Esophagus muscularis mucosa (tissue), 4 donors: ENCODE measurements around the gene TAF6. TPM values are rescaled to one million over a fixed set of nuclear protein-coding genes. Genes with fewer than 3 reads are reported as not detected.

ENCODE experiments used
- DNase-seq: peaks from one replicate; pipeline ENCODE4 v3.0.0-alpha.2; 2017; ENCODE audit errors: extremely low spot score
- H3K27ac ChIP-seq, 4 donors: fragments of 200-600 bp; sonication (generic); replicated peaks in 1 of 4; 1 replicate in 3 of 4; 2 replicates in 1 of 4; pipeline ENCODE4 v1.5.1; 2016 to 2019; ENCODE audit warnings: mild to moderate bottlenecking in 1 of 4
- H3K27me3 ChIP-seq, 4 donors: fragments of 200-600 bp; sonication (generic); one replicate each; pipeline versions ENCODE4 v1.5.1 to v1.6.0; 2016 to 2019
- H3K36me3 ChIP-seq, 4 donors: fragments of 200-600 bp; sonication (generic); one replicate each; pipeline ENCODE4 v1.5.1; 2016 to 2019
- H3K4me1 ChIP-seq, 4 donors: fragments of 200-600 bp; sonication (generic); one replicate each; pipeline ENCODE4 v1.5.1; 2016 to 2019
- H3K4me3 ChIP-seq, 4 donors: fragments of 200-600 bp; sonication (generic); 1 replicate in 2 of 4; 2 replicates in 2 of 4; pipeline ENCODE4 v1.5.1; 2016 to 2019; ENCODE audit warnings: mild to moderate bottlenecking in 4 of 4, moderate library complexity in 1 of 4
- H3K9me3 ChIP-seq, 4 donors: fragments of 200-600 bp; sonication (generic); 1 replicate in 3 of 4; 2 replicates in 1 of 4; pipeline ENCODE4 v1.5.1; 2016 to 2019
- EP300 ChIP-seq: sonication (generic); formaldehyde crosslinking; IDR thresholded peaks from one replicate; pipeline ENCODE4 v1.6.1; 2017; ENCODE audit warnings: antibody characterized with exemption
- POLR2A ChIP-seq: fragments of 450-650 bp; IDR thresholded peaks from one replicate; pipeline ENCODE4 v1.6.1; 2017; ENCODE audit warnings: antibody characterized with exemption, moderate library complexity, mild to moderate bottlenecking, low read depth
- POLR2AphosphoS5 ChIP-seq, 2 donors: sonication (generic); formaldehyde crosslinking; IDR thresholded peaks; one replicate each; pipeline ENCODE4 v1.6.1; 2017; ENCODE audit warnings: antibody characterized with exemption in 2 of 2
- WGBS: methylation state at CpG from one replicate; pipeline ENCODE4 v1.1.5; 2018; 5-methylcytosine and 5-hydroxymethylcytosine counted together
- intact Hi-C: fragments of 100-400 bp; cut with DNase I; formaldehyde crosslinking; loops from one replicate; pipeline ENCODE4 v1.15.1; 2023
- total RNA-seq, 4 donors: library from RNA; depleted of rRNA; stranded (reverse); fragments of >200 nt; gene quantifications; one replicate each; pipeline versions ENCODE4 v1.1.0 to v1.2.1, GENCODE V29; 2016
- TF ChIP-seq, protein P1 (sequence below), 3 experiments: fragments of 200-600 bp in 2 of 3; fragments of 450-650 bp in 1 of 3; sonication (generic) in 2 of 3; IDR thresholded peaks; one replicate each; pipeline ENCODE4 v1.5.1; 2017 to 2019; ENCODE audit warnings: antibody characterized with exemption in 3 of 3, mild to moderate bottlenecking in 2 of 3, moderate library complexity in 1 of 3

The TAF6 gene
- total RNA-seq, 4 donors from 2014 or later: 48.5 to 92.1 (median 77.8) TPM

DNA sequence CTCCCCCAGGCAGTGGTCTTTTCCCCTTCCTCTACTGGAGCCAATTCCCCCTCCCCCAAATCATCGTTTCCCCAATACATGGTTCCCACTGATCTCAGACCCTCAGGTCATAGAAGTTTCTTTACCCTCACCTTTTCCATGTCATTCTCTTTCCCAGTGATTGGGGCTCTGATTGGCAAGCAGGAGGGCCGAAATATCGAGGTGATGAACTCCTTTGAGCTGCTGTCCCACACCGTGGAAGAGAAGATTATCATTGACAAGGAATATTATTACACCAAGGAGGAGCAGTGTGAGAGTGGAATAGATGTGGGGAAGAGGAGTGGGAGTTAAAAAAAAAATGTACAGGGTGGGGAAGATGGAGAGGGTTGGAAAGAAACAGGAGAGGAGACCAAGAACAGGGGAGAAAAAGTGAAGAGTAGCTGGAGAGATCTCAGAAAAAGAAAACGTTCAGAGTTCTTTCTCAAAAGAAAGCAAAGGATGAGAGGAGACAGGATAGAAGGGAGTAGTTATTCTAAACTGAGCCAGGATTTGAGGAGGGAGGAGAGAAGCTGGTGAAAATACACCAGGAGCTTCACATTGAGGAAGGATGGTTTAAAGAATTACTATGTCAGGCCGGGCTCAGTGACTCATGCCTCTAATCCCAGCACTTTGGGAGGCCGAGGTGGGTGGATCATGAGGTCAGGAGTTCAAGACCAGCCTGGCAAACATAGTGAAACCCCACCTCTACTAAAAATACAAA is 29.5 kb downstream of the TAF6 start:
- 35% methylated on average over 7 of the region's 7 CpGs for WGBS
- peak overlapping the region; percentile 84 to 91 (median 90) for H3K27ac ChIP-seq
- peaks cover 0 to 5% (median 0%) of the 10 kb centered on the region in 4 donors for H3K27me3 ChIP-seq
- peaks cover 18 to 50% (median 41%) of the 10 kb centered on the region in 4 donors for H3K4me1 ChIP-seq
- DNase-seq: no peak
- peak overlapping the region; percentile 71 to 98 (median 90) for H3K4me3 ChIP-seq
- intact Hi-C loops: loop anchor here (10.0 kb wide), 2 partner anchors 95 to 175 kb away; partner anchors contain the start of gene TRIM4
- TF ChIP-seq POLR2AphosphoS5 (IDR thresholded peaks at IDR 0.05) (no peak), POLR2A (no peak), EP300 (no peak)
- TF ChIP-seq, protein P1, sequence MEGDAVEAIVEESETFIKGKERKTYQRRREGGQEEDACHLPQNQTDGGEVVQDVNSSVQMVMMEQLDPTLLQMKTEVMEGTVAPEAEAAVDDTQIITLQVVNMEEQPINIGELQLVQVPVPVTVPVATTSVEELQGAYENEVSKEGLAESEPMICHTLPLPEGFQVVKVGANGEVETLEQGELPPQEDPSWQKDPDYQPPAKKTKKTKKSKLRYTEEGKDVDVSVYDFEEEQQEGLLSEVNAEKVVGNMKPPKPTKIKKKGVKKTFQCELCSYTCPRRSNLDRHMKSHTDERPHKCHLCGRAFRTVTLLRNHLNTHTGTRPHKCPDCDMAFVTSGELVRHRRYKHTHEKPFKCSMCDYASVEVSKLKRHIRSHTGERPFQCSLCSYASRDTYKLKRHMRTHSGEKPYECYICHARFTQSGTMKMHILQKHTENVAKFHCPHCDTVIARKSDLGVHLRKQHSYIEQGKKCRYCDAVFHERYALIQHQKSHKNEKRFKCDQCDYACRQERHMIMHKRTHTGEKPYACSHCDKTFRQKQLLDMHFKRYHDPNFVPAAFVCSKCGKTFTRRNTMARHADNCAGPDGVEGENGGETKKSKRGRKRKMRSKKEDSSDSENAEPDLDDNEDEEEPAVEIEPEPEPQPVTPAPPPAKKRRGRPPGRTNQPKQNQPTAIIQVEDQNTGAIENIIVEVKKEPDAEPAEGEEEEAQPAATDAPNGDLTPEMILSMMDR (IDR thresholded peaks at IDR 0.05): no peak
- H3K36me3 ChIP-seq: peaks cover 34 to 48% (median 46%) of the 10 kb centered on the region in 4 donors
- H3K9me3 ChIP-seq: no peaks in the 10 kb centered on the region

DNA sequence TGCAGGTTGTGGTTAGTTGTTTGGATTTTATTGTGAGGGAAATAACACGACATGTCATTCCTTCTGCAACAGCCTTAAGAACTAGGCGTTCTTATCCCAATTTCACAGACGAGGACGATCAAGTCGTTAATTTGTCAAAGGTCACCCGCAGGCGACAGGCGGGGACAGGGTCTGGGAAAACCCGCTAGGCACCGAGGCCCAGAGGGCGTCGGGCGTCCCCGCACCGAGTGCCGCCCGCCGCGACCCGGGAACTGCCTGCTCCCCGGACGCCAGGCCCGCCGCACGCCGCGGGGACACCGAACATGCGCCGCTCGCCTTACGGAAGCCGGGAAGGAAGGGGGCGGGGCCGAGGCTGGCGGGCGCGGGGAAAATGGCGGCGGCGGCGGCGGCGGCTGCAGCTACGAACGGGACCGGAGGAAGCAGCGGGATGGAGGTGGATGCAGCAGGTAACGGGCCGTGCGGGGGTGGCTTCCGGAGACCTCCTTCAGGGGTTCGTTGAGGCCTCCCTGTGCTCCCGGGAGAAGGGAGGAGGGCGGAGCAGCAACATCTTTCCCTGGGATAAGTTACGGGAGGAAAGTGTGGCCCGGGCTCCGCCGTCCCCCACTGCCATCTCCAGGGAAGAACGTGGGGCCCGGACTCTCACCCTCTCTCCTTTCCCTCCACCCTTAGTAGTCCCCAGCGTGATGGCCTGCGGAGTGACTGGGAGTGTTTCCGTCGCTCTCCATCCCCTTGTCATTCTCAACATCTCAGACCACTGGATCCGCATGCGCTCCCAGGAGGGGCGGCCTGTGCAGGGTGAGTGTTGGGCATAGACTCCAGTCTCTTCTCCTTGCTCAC is 30.3 kb downstream of the TAF6 start, which contains the start of gene COPS6:
COPS6 (plus strand) TSS at position 349 of the 837 bp plus-strand sequence; CDS start at position 371, 22 bp downstream.
- DNase-seq: peak; percentile 96
- WGBS: under 1% methylated on average over 17 of the region's 68 CpGs
- H3K27me3 ChIP-seq: peaks cover 0 to 5% (median 0%) of the 10 kb centered on the region in 4 donors
- peak within 1 kb of the TSS; percentile 71 to 98 (median 90) for H3K4me3 ChIP-seq
- peaks cover 30 to 40% (median 38%) of the 10 kb centered on the region in 4 donors for H3K36me3 ChIP-seq
- peaks cover 18 to 46% (median 39%) of the 10 kb centered on the region in 4 donors for H3K4me1 ChIP-seq
- intact Hi-C loops: loop anchor here (10.0 kb wide), 2 partner anchors 94 to 174 kb away; partner anchors contain the start of gene TRIM4
- no peaks in the 10 kb centered on the region for H3K9me3 ChIP-seq
- peak within 1 kb of the TSS; percentile 84 to 91 (median 90) for H3K27ac ChIP-seq
- TF ChIP-seq POLR2AphosphoS5 (IDR thresholded peaks at IDR 0.05): peak; percentile 92 to 95
- TF ChIP-seq, protein P1 (IDR thresholded peaks at IDR 0.05): peak in 1 of 3 experiments; percentile 36
- no peak for TF ChIP-seq EP300
- TF ChIP-seq POLR2A: peak; percentile 73

DNA sequence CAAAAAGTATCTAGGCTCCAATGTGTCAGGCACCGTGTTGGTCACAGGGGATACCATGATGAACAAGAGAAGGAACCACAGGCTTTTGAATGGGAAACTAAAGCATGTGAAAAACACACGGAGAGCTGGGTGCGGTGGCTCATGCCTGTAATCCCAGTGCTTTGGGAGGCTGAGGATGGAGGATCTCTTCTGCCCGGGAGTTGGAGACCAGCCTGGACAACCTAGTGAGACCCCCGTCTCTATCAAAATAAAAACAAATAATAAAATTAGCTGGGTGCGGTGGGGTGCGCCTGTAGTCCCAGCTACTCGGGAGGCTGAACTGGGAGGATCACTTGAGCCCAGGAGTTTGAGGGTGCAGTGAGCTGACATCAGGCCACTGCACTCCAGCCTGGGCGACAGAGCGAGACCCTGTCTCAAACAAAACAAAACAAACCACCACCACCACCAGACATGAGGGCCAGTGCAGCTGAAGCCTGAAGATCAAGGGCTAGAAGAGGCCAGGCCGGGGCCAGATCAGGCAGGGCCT is 31.0 kb downstream of the TAF6 start:
- H3K36me3 ChIP-seq: peaks cover 24 to 33% (median 31%) of the 10 kb centered on the region in 4 donors
- H3K27ac ChIP-seq: peak overlapping the region; percentile 84 to 91 (median 90)
- no peaks in the 10 kb centered on the region for H3K9me3 ChIP-seq
- 76% methylated on average over 11 of the region's 11 CpGs for WGBS
- H3K27me3 ChIP-seq: peaks cover 0 to 5% (median 0%) of the 10 kb centered on the region in 4 donors
- intact Hi-C loops: loop anchor here (10.0 kb wide), 2 partner anchors 93 to 173 kb away; partner anchors contain the start of gene TRIM4
- peaks cover 18 to 40% (median 32%) of the 10 kb centered on the region in 4 donors for H3K4me1 ChIP-seq
- TF ChIP-seq, protein P1 (IDR thresholded peaks at IDR 0.05): no peak
- no peak for TF ChIP-seq EP300
- no peak for TF ChIP-seq POLR2A
- TF ChIP-seq POLR2AphosphoS5 (IDR thresholded peaks at IDR 0.05): no peak
- DNase-seq: no peak
- H3K4me3 ChIP-seq: peak overlapping the region; percentile 71 to 98 (median 90)

DNA sequence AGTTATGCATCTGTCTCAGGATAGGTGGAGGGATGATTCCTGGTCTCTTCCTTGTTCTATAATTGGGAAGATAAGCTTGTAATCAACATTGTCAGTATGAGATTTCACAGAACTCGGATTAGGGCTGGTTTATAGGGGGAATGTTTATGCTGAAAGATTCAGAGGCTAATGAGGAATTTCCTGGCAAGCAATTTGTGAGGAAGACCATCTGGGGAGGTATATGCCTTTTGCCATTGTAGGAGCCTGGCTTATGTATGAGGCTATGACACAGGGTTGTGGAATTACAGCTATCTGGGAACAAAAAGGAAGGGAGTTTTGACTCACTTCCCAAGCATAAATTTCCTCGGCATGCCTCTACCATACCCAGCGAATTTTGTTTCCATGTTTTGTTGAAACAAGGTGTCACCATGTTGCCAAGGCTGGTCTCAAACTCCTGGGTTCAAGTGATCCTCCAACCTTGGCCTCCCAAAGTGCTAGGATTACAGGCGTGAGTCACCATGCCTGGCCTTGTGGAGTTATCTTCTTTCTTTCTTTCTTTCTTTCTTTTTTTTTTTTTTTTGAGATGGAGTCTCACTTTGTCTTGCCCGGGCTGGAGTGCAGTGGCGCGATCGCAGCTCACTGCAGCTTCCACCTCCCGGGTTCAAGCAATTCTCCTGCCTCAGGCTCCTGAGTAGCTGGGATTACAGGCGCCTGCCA is 32.0 kb downstream of the TAF6 start:
- peaks cover 0 to 5% (median 0%) of the 10 kb centered on the region in 4 donors for H3K27me3 ChIP-seq
- no peaks in the 10 kb centered on the region for H3K9me3 ChIP-seq
- intact Hi-C loops: loop anchor here (10.0 kb wide), 2 partner anchors 92 to 172 kb away; partner anchors contain the start of gene TRIM4
- H3K4me3 ChIP-seq: no peak overlapping the region
- peaks cover 17 to 24% (median 21%) of the 10 kb centered on the region in 4 donors for H3K36me3 ChIP-seq
- H3K4me1 ChIP-seq: peaks cover 26 to 45% (median 37%) of the 10 kb centered on the region in 4 donors
- 52% methylated on average over 10 of the region's 10 CpGs for WGBS
- H3K27ac ChIP-seq: peak overlapping the region; percentile 43 to 91 (median 87)
- DNase-seq: no peak
- TF ChIP-seq, protein P1 (IDR thresholded peaks at IDR 0.05): no peak
- TF ChIP-seq POLR2A (no peak), POLR2AphosphoS5 (IDR thresholded peaks at IDR 0.05) (peak in 1 of 2 donors; percentile 81), EP300 (no peak)
